OCI-LY1 (cell line): ENCODE data around the gene PMPCB.

Experiments used
- H2AFZ ChIP-seq: fragments of 200-600 bp; sonication (generic), shearing (Covaris generic); 2 replicates; pipeline ENCODE4 v1.6.0; 2014; ENCODE audit warnings: antibody characterized with exemption, mild to moderate bottlenecking, low read length
- H3F3A ChIP-seq: fragments of 200-600 bp; sonication (generic), shearing (Covaris generic); 2 replicates; pipeline ENCODE4 v1.6.0; 2014; ENCODE audit warnings: mild to moderate bottlenecking, antibody characterized with exemption, low read length, moderate library complexity; ENCODE audit not compliant: insufficient read depth
- H3K27ac ChIP-seq: fragments of 200-600 bp; sonication (generic); 2 replicates; pipeline ENCODE4 v1.5.1; 2014; ENCODE audit warnings: low read length, mixed run types, mild to moderate bottlenecking, low read depth; ENCODE audit not compliant: poor library complexity, severe bottlenecking
- H3K27me3 ChIP-seq: fragments of 200-600 bp; sonication (generic); 2 replicates; pipeline ENCODE4 v1.6.0; 2014; ENCODE audit warnings: antibody characterized with exemption, mild to moderate bottlenecking, low read length, moderate library complexity; ENCODE audit not compliant: insufficient read depth
- H3K36me3 ChIP-seq: fragments of 200-600 bp; sonication (generic); 2 replicates; pipeline ENCODE4 v1.6.1; 2014; ENCODE audit warnings: mild to moderate bottlenecking, antibody characterized with exemption, low read length, moderate library complexity, mixed read lengths; ENCODE audit not compliant: insufficient read depth
- H3K4me1 ChIP-seq: fragments of 200-600 bp; sonication (generic); 2 replicates; pipeline ENCODE4 v1.5.1; 2014; ENCODE audit warnings: mild to moderate bottlenecking, low read length, moderate library complexity; ENCODE audit not compliant: insufficient read depth, severe bottlenecking
- H3K4me2 ChIP-seq: fragments of 200-600 bp; sonication (generic), shearing (Covaris generic); 2 replicates; pipeline ENCODE4 v1.6.1; 2014; ENCODE audit warnings: low read length
- H3K4me3 ChIP-seq: fragments of 200-600 bp; sonication (generic); 2 replicates; pipeline ENCODE4 v1.5.1; 2014; ENCODE audit warnings: low read length, low read depth, mild to moderate bottlenecking, mixed read lengths; ENCODE audit not compliant: poor library complexity, severe bottlenecking
- H3K79me2 ChIP-seq: fragments of 200-600 bp; shearing (Covaris generic); 2 replicates; pipeline ENCODE4 v1.6.1; 2016; ENCODE audit warnings: mixed run types, low read length, mixed read lengths; ENCODE audit not compliant: insufficient read depth
- H3K9ac ChIP-seq: fragments of 200-600 bp; sonication (generic), shearing (Covaris generic); 2 replicates; pipeline ENCODE4 v1.6.1; 2014; ENCODE audit warnings: mild to moderate bottlenecking, low read length, mixed read lengths
- H3K9me2 ChIP-seq: fragments of 200-600 bp; sonication (generic), shearing (Covaris generic); 2 replicates; pipeline ENCODE4 v1.6.1; 2014; ENCODE audit warnings: low read depth, mild to moderate bottlenecking, low read length, mixed read lengths
- H3K9me3 ChIP-seq: fragments of 200-600 bp; shearing (Covaris generic); 2 replicates; pipeline ENCODE4 v1.6.1; 2014; ENCODE audit warnings: low read length, mixed read lengths
- H4K20me1 ChIP-seq: fragments of 200-600 bp; sonication (generic), shearing (Covaris generic); 2 replicates; pipeline ENCODE4 v1.6.0; 2016; ENCODE audit warnings: mild to moderate bottlenecking, low read length; ENCODE audit not compliant: insufficient read depth
- EZH2 ChIP-seq: fragments of 200-600 bp; sonication (generic), shearing (Covaris generic); IDR thresholded peaks from 2 replicates; pipeline ENCODE4 v1.8.0; 2017; ENCODE audit warnings: borderline replicate concordance, mixed run types, mild to moderate bottlenecking, antibody characterized with exemption, low read length, moderate library complexity, mixed read lengths
- TF ChIP-seq, protein P1 (sequence below): fragments of 200-600 bp; sonication (generic), shearing (Covaris generic); IDR thresholded peaks from 2 replicates; pipeline ENCODE4 v1.5.1; 2017; ENCODE audit warnings: mild to moderate bottlenecking, antibody characterized with exemption, low read length, moderate library complexity, mixed read lengths

PMPCB gene

DNA sequence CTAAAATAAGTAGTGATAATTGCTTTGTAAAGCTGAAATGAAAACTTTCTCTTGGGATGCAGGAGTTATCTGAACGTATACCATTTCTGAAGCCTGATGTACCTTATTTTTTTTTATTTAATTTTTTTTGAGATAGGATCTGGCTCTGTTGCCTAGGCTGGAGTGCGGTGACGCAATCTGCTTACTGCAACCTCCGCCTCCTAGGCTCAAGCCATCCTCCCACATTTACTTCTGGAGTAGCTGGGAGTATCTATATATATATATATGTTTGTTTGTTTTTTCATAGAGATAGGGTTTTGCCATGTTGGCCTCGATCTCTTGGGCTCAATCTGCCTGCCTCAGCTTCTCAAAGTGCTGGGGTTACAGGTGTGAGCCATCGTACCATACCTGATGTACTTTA is 2.4 kb downstream of the PMPCB start:
- Histone ChIP-seq H3K9me2 (no peaks in the 10 kb centered on the region), H3K4me2 (0 out of 2 replicates have a peak overlapping the region, but pooled peaks have one; percentile 93), H3K79me2 (peaks cover 22% of the 10 kb centered on the region), H3K36me3 (peaks cover 59% of the 10 kb centered on the region), H3K27ac (no peak overlapping the region), H3K27me3 (no peaks in the 10 kb centered on the region), H3K9ac (no peak overlapping the region), H3K4me1 (peaks cover 25% of the 10 kb centered on the region), H3K9me3 (no peaks in the 10 kb centered on the region), H2AFZ (no peak overlapping the region), H3K4me3 (no peak overlapping the region), H4K20me1 (no peaks in the 10 kb centered on the region), H3F3A (no peaks in the 10 kb centered on the region)
- TF ChIP-seq, protein P1, sequence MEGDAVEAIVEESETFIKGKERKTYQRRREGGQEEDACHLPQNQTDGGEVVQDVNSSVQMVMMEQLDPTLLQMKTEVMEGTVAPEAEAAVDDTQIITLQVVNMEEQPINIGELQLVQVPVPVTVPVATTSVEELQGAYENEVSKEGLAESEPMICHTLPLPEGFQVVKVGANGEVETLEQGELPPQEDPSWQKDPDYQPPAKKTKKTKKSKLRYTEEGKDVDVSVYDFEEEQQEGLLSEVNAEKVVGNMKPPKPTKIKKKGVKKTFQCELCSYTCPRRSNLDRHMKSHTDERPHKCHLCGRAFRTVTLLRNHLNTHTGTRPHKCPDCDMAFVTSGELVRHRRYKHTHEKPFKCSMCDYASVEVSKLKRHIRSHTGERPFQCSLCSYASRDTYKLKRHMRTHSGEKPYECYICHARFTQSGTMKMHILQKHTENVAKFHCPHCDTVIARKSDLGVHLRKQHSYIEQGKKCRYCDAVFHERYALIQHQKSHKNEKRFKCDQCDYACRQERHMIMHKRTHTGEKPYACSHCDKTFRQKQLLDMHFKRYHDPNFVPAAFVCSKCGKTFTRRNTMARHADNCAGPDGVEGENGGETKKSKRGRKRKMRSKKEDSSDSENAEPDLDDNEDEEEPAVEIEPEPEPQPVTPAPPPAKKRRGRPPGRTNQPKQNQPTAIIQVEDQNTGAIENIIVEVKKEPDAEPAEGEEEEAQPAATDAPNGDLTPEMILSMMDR = no peak
- TF ChIP-seq EZH2 = no peak

DNA sequence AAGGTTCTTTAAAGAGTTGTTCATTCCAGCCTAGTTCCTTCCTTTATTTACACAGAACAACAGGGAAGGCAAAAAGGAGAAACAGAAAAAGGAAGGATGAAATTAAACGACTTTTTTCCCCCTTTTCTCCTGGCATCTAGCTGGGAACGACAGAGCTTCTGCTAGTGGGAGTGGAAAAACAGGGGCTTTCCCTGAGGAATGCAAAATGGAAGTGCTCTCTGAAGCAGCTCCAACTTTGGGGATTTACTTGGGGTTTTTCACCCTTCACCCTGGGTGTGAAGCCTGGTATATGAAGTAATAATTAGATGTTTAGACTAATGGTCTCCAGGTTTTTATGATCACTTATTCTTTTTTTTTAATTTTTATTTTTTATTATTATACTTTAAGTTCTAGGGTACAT is 4.2 kb downstream of the PMPCB start:
- H2AFZ ChIP-seq = no peak overlapping the region
- H3K4me1 ChIP-seq = peaks cover 24% of the 10 kb centered on the region
- no peak overlapping the region for H3K27ac ChIP-seq
- H4K20me1 ChIP-seq = no peaks in the 10 kb centered on the region
- H3F3A ChIP-seq = peaks cover 8% of the 10 kb centered on the region; the same call in 1 of the 2 replicates
- no peak for TF ChIP-seq EZH2
- TF ChIP-seq, protein P1 = no peak
- no peak overlapping the region for H3K4me2 ChIP-seq
- no peak overlapping the region for H3K9ac ChIP-seq
- no peaks in the 10 kb centered on the region for H3K27me3 ChIP-seq
- no peak overlapping the region for H3K4me3 ChIP-seq
- peaks cover 75% of the 10 kb centered on the region for H3K36me3 ChIP-seq
- no peaks in the 10 kb centered on the region for H3K9me2 ChIP-seq
- peaks cover 22% of the 10 kb centered on the region for H3K79me2 ChIP-seq
- H3K9me3 ChIP-seq = no peaks in the 10 kb centered on the region

DNA sequence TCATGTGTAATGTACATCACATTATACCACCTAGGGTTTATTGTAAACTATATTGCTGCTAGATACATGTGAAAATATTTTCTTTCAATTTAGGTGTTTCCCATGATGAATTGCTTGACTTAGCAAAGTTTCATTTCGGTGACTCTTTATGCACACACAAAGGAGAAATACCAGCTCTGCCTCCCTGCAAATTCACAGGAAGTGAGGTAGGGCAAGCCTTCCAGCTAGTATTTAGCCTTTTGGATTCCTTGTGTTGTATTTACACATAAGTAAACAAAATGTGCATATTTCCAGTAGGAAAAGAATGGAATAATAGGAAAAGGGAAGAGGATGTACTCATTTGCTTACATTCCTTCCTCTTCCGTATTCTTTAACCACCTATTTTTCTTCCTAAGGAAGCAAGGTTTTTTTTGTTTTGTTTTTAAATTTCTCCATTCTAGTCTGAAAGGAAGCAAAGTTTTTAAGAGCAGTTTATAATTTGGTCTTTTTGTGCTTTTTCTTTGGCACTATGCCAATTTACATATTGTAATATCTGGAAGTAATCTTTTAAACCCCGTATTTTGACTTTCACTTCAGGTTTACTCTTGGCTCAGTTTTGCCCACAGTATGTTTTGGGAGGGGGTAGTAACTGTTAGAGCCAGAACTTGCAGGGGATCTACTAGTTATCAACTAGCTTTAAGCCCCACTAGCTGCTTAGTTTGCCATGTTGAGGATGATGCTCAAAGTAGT is 10.4 kb downstream of the PMPCB start:
- H3F3A ChIP-seq = peaks cover 13% of the 10 kb centered on the region; the same call in 1 of the 2 replicates

More for the DNA sequence above, 10.4 kb downstream of the PMPCB start:
- Histone ChIP-seq H3K9ac (no peak overlapping the region), H3K9me3 (no peaks in the 10 kb centered on the region), H3K27me3 (no peaks in the 10 kb centered on the region), H3K27ac (no peak overlapping the region), H3K9me2 (no peaks in the 10 kb centered on the region), H3K4me1 (peaks cover 7% of the 10 kb centered on the region), H3K79me2 (no peaks in the 10 kb centered on the region), H3K36me3 (peaks cover 97% of the 10 kb centered on the region), H3K4me2 (no peak overlapping the region), H2AFZ (no peak overlapping the region), H4K20me1 (no peaks in the 10 kb centered on the region), H3K4me3 (no peak overlapping the region)
- no peak for TF ChIP-seq EZH2
- TF ChIP-seq, protein P1 = no peak
